NCI-H187 treated with DMSO at 0.1 percent for 48 hours (cell line): ENCODE results near the gene ITIH4.

Experiments
- DNase-seq: peaks from one replicate; lab custom pipeline; 2025; lab: John Stamatoyannopoulos, UW

ITIH4 gene

DNA sequence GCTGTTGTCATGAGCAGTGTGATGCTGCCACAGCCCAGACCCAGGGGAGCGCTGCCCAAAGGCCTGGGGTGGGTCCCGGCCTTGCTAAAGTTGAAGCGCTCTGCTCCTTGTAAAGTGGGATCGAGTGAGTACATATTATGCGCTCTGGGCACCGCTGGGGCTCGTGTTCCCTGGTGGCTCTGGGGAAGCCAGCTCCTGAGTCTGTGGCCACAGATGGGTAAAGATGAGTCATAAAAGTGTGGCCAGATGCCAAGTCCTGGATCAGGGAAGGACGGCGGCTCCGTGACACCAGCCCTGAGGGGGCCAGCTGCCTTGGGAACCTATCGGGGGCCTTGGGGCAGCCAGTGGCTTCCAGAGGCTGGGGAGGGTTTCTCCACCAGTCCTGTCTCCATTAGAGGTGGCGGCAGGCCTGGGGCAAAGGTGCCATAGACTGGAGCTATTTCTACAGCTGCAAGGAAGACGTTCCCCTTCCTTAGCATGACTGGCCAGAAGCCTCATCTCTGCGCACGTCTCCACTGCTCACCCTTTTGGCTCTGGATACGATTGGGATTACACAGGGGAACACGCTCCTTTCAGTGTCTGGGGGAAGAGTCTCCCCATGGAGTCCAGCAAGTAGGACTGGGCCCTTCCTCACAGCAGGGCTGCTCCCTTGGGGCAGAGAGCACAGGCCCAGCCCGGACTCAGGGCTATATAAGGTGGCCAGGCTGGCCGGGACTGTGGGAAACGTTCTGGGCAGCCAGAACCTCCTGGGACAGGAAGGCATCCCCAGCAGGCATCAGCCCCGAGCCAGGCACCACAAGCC, 1.2 kb upstream of the ITIH4 start:
- no peak for DNase-seq

DNA sequence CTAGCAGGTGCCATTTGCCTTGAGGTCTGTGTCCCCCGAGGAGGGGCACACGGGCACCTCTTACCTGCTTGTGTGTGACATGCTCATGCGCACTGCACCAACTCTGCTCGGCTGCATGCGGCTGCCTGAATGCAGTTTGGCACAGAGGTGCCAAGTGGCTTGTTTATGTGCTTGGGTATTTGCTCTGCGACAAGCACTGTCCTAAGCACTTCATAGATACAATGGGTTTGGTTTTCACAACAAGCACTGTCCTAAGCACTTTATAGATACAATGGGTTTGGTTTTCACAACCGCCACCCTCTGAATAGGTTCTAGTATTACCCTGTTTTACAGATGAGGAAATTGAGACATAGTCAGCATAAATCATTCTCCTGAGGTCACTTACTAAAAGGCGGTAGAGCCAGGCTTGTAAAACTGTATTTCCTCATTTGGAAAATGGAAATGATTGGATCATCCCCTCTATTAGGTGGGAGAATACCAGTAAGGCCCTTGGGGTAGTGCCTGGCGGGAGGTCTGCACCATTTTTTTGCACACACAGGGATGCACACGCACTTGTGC, 487 bp downstream of the ITIH4 start:
- no peak for DNase-seq

DNA sequence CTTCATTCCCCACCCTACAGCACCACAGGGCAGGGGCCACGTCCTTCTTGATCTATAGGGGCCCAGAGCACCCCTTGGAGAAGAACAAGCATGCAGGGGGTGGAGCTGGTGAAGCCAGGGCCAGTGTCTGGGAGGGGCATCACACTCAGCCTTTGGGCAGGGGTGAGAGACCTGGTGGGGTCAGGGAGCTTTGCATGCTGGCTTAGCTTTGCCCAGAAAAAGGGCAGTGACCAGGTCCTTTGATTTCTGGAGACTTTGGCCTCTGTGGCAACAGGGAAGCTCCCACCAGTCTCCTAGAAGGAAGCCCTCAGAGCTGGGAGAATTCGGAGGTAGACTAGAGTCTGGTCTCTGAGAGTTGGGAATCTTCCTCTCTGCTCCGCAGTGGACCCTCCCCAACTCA, 990 bp downstream of the ITIH4 start:
- no peak for DNase-seq

DNA sequence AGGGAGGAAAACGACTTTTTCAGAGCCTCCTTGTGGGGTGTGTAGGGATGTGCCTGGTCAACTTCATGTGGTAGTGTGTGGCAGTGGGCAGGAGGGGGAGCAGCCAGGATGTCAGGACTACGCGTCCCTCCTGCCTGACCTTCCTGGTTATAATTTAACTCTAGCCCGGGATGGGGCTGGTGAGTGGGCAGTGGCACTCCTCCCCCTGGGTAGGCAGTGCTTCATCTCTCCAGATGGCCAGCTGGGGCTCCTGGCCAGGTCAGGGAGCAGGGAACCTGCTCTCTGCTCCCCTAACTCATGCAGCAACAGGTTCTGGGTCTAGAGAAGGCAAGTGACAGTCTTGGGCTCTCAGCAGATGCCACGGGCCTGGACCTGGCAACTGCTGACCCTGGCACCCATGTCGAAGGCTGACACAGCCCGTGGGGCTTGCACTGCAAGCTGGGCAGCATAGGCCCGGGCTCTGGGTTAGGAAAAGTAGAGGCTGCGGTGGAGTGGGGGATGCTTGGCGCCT, 2.6 kb downstream of the ITIH4 start:
- DNase-seq: no peak

DNA sequence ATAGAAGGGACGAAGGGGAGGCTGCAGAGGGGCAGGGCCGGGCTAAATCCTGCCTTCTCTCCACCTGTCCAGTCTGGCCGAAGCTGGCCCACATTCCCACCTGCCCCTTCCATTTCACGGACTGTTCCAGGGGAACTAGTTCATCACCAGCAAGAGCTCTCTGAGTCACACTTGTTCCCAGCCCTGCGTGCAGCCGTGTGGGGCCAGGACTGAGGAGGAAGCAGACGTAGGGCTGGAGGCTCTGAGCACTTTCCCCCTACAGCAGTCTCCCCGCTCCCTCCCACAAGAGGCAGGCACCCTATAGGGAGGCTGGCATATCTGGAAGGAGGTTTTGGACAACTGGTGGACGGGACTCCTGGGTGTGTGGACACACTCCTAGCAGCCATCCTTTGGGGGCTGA, 3.0 kb downstream of the ITIH4 start:
- no peak for DNase-seq

DNA sequence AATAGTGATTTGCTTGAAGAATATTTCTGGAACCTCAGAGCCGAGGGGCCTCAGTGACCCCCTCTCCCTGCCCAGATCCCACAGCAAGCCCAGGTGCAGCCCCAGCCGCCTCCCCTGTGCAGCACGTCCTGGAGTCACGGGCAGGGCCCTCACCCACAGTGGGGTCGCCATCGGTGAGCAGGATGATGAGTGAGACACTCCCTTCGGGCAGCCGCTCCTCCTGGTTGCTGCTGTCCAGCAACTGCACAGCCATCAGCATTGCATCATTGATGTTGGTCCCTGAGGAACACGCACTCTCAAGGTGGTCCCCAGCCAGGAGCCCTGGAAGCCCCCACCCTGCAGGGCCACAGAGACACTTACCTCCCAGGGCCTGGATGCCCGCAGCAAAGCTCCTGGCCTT, 6.4 kb downstream of the ITIH4 start:
- DNase-seq: no peak

DNA sequence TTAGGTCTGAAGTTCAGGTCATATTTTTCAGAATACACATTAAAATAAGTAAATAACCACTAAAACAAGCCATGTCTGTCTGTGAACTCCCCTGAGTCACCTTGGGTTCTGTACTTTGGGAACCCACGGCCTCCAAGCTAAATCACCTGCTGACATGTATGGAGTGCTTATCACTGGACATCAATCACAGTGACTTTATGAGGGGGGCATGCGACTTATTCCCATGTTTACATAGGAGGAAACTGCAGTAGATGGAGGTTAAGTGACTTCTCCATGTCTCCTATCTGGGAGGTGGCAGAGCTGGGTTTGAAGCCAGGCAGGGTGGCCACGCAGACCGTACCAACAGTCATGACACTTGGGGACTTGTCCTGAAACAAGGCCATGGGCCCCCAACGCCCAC, 8.1 kb downstream of the ITIH4 start:
- DNase-seq: no peak

DNA sequence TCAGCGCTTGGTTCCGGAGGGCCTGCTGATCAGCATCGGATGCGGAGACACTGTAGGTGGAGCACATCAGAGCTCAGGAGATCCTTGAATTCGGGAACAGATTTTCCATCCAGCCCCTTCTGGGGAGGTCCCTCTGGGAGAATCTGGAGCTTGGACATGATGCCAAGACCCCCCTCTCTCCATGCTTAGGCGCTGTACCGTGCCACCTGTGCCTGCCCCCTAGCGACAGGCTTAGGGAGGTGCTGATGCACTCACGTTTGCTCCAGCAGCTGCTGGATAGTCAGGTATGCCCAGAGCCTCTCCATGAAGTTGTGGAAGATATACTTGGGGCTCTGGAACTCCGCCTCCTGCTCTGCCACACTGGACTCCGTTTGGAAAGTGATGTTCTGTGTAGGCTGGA, 9.7 kb downstream of the ITIH4 start:
- DNase-seq: no peak

DNA sequence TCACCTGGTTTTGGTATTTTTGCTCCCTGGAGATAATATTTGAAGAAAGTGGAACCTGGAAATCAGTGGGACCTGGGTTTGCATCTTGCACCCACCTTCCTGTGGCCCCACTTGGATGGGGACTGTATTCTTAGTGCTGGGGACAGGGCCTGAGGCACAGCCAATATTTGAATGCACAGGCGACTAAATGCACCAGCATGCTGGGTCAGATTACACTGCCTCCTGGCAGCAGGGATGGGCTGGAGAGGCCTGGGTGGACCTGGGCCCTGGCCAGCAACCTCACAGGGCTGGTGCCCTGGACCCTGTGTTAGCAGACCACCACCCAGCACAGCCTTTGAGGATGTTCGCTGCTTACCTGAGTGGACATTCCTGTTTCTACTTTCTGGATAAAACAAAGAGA, 10.5 kb downstream of the ITIH4 start:
- no peak for DNase-seq

DNA sequence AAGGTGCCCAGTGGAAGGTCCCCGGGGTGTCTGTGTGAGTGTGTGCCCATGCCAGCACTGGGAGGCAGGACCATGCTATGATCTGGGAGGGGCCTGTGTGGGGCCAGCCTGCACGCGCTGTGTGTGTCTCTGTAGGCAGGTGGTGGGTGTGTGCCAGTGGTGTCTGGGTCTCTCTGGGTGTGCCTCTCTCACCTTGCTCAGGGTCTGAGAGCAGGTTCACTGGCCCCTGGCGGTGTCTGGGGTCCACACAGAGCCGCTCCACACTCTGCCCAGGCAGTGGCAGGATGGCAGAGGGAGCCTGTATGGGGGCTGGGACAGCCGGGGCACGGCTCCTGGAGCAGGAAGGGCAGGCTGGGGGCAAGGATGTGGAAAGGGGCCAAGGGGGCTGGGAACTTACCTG, 12.6 kb downstream of the ITIH4 start:
- DNase-seq: no peak

DNA sequence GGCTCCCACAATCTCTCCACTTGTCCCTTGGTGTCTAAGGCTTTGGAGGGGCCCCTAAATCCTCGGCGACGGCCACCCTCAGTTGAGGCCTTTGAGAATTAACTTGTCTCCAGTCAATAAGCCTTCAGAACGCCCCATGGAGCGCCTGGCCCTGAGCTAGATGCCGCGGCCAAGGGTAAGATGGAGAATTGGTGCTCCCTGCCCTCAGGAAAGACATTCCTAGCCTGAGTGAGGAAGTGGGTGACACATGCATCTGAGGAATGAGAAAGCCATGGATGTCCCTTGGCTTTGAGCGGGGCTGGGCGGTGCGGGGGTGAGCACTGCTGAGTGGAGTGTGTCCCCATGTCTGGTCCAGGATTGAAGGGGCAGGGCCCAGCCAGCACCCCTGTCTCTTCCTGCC, 13.3 kb downstream of the ITIH4 start:
- DNase-seq: no peak

DNA sequence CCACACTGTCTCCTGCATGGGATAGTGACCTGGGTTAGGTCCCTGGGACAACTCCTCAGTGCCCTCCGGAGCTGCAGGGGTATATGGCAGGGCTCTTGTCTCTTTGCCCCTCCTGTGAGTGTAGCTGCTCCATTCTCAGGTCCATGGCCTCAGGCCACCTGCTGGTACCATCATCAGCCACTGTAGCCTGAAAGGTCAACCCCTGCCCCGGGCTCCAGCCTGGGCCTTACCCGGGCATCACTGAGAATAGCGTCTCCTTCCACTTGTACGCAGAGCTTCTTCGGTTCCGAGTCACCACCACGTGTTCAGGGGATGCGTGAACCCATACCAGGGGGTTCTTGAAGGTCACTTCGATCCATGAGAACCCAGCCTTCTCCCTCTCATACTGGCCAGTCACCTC, 13.8 kb downstream of the ITIH4 start:
- DNase-seq: no peak

DNA sequence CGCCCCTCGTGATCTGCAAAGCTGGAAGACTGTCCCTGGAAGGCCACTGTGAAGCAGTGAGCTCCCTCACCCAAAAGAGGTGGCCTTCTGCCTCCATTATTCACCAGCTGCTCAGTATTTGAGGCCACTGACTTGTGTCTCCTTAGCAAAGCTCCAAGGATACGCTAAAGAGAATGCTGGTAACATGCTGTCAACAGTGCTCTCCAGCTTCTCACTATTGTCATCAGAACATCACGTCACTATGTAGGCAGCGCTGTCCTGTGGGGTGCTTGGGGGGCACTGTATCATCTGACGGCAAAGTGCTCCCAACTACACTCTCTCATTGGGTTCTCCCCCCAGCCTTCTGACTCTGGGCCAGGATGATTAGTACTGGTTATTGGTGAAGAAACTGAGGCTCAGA, 14.3 kb downstream of the ITIH4 start:
- DNase-seq: no peak

DNA sequence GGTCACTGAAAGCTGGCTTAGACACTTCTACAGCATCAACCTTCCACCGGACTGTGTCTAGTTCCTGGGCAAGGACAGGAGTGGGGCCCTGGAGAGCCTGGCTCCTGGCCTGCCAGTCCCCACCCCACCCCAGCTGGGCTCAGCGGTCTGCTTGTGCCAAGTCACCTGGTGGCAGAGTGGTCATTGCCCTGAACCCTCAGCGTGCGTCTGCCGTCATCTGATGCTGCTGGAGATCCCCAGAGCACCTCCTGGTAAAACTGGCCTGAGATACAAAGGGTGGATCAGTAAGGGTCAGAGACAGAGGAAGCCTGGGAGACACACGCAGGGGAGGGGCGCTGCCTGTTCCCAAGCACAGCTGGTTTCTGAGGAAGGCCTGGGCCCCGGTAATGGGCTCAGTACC, 16.7 kb downstream of the ITIH4 start:
- DNase-seq: no peak

DNA sequence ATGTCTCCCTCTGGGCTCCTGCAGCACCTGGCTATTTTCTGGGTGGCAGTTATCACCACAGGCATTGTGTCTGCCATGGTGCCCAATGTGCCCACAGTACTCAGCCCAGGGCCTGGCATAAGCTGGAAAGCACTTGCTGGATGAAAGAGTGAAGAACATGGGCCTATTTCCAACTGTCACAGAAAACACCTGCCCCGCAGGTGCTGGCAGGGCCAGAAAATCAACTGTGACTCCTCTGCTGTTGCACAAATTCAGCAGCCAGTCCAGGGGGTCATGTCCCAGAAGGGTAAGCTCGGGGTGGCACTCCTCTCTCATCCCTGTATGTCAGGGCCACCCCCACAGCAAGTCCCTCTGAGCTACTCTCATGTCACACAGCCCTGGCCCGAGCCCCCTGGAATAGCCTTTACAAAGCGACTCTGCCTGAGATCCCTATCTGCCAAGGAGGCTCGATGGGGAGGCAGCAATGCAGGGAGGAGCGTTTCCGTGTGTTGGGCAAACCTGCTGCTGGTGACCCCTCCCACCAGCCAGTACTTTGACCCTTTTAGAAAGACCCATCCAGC, 18.9 kb downstream of the ITIH4 start:
- no peak for DNase-seq

DNA sequence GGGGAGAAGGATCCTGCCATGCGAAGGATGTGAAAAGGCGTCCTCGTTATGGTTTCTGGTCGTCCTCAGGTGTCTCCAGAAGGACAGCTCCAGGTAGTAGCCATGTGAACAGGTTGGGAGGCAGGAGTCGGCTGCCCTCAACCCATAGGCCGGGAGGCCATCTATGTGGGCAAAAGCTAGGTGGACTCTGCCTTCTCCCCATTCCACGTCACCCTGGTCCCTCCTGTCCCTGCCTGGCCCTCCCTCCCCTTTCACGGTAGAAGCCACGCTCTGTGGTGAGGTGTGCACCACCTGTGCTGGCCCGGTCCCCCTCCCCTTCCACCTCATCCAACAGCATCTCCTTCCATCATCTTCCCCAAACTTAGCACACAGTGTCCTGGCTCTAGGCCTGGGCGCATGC, 19.5 kb downstream of the ITIH4 start:
- no peak for DNase-seq

DNA sequence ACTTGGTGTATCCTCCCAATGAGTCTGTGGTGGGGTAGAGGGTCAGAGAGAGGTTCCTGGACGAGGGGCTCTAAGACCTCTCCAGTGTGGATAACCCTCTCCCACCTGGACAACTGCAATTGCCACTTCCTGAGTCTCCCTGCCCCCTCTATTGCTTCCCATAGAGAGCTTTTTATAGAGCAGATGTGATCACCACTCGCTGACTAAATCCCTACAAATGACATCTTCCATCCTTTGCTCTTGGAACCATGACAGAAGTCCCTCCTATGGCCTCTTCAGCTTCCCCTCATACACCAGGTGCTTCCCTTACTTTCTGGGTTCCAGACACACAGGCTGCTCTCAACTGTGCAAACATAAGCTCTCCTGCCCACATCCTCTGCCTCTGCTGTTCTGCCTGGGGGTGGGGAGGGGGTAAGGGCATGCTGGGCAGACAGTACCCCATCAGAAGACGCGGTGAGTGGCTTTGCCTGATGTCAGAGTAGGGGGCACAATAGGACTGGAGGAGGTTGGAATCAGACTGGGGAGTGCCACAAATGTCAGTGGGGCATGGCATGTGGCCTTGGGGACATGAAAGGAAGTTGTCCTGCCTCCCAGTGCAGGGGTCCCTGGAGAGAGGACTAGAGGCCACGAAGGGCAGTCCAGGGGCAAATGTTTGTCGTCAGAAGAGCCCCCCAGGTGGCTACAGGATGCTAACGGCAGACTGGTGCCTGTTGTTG, 20.7 kb downstream of the ITIH4 start:
- no peak for DNase-seq

DNA sequence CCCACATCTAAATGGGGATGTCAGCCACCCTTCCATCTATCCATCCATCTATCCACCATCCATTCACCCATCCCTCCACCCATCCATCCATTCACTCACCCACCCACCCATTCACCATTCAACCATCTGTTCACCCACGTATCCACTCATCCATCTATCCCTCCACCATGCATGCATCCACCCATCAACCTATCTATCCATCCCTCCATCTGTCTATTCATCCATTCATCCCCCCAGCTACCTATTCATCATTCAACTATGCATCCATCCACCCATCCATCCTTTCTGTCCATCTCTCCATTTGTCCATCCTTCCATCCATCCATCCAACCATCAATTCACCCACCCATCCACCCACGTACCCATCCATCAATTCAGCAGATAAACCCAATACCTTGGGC, 21.3 kb downstream of the ITIH4 start:
- DNase-seq: no peak

DNA sequence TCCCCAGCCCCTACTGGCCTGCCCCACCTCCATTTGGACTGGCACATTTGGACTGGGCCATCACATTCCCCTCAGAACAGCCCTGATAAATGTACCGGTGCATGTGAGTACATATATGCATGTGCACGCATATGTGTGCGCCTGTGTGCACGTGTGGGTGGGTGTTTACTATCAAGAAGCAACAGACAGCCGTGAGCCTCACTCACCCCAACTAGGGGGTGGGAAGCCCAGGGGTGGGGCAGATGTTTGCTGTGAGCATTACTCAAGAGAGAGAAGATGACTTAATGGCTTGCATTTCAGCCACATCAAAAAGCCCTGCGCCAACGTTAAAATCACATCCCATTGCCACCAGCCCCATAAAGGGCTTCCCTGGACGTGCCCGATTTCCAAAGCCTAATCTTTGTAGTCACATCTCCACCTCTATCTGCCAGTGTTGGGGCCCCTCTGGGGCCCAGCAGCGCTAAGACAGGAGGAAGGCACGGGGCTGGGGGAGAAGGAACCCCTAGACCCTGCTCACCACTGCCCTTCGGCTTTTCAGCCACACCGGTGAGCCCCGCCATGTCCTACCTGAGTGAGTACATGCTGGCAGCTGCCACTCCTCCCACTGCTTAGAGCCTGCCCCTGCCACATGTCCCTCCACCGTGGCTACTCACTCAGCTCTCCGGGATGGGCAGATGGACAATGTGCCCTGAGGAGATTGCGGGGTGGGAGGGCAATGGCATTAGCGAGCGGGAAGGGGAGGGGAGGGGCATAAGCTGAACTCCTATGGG, 25.0 kb downstream of the ITIH4 start:
- DNase-seq: no peak

DNA sequence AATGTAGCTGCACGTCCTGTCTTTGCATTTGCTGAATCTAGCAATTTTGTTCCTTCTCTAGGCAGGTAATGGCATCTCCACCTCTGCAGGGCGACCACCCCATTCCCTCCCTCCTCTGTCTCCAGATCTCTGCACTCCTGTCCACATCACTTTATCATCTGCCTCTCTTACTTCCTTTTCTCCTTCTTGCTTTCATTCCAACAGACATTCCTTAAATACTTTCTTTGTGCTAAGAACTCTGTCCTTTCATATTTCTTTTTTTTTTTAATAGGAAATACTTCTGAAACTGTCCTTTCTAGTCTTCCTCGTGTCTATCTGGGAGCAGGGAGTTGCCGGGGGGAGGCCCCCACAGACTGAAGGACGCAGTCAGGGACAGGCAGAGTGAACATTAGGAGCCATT, 28.6 kb downstream of the ITIH4 start:
- no peak for DNase-seq

DNA sequence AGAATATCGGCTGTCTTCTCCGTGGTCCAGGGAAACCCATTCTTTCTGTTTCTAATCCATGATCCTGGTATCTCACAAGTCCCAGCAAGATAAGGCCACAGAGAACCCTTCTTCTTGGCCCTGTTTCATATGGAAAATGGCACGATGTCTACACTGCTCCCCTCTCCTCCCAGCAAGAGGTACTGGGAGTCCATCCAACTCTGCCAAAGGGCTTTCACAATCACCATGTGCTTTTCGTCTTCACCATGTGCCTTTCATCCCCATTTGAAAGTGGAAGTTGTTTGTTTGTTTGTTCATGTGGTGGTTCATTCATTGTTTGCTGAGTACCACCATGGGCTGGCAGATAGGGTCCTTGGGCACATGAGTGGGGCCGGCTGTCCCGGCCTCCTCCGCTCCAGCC, 30.4 kb downstream of the ITIH4 start:
- DNase-seq: no peak

DNA sequence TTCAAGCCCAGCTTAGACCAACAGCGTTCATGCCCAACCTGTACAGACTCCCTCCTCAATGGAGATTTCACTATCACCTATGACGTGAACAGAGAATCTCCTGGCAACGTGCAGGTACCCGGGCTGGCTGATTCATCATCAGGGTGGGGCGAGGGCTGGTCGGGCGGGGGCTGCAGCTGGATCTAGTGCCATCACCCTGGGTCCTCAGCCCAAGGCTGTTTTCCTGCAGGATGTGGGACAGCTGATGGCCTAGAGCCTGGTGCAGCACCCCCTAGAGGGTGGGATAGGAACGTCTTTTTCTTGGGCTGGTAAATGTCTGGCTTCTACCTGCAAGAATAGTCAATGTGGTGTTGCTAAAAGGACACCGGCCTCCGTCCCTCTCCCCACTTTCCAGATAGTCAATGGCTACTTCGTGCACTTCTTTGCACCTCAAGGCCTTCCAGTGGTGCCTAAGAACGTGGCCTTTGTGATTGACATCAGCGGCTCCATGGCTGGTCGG, 31.4 kb downstream of the ITIH4 start:
- no peak for DNase-seq
